Peyer's patch (tissue), 4 donors: ENCODE measurements around the gene EXOC3. TPM values are rescaled to one million over a fixed set of nuclear protein-coding genes. Genes with fewer than 3 reads are reported as not detected.

Source experiments
- DNase-seq, 3 donors: peaks; one replicate each; pipeline ENCODE4 v3.0.0-alpha.2; 2017 to 2019
- H3K27ac ChIP-seq, 4 donors: fragments of 200-600 bp; sonication (generic); one replicate each; pipeline ENCODE4 v1.5.1; 2016 to 2019
- H3K27me3 ChIP-seq, 2 donors: fragments of 200-600 bp; sonication (generic); one replicate each; pipeline ENCODE4 v1.5.1; 2019
- H3K36me3 ChIP-seq, 3 donors: fragments of 200-600 bp; sonication (generic); one replicate each; pipeline ENCODE4 v1.5.1; 2016 to 2019
- H3K4me1 ChIP-seq, 4 donors: fragments of 200-600 bp; sonication (generic); one replicate each; pipeline ENCODE4 v1.5.1; 2016 to 2019
- H3K4me3 ChIP-seq, 4 donors: fragments of 200-600 bp; sonication (generic); 1 replicate in 3 of 4; 2 replicates in 1 of 4; pipeline ENCODE4 v1.5.1; 2016 to 2019; ENCODE audit warnings: mild to moderate bottlenecking in 1 of 4
- H3K9me3 ChIP-seq, 4 donors: fragments of 200-600 bp; sonication (generic); one replicate each; pipeline ENCODE4 v1.5.1; 2016 to 2019; ENCODE audit warnings: mild to moderate bottlenecking in 1 of 4
- CTCF ChIP-seq, 6 experiments: fragments of 450-650 bp in 4 of 6; fragments of 200-600 bp in 2 of 6; sonication (generic) in 1 of 6; IDR thresholded peaks; one replicate each; pipeline ENCODE4 v1.5.1; 2017 to 2019; ENCODE audit warnings: antibody characterized with exemption in 6 of 6, mild to moderate bottlenecking in 3 of 6, moderate library complexity in 1 of 6
- POLR2A ChIP-seq, 2 donors: fragments of 450-650 bp; IDR thresholded peaks; one replicate each; pipeline ENCODE4 v1.5.1; 2017; ENCODE audit warnings: antibody characterized with exemption in 2 of 2, mild to moderate bottlenecking in 2 of 2, moderate library complexity in 2 of 2
- total RNA-seq, 4 donors: library from RNA; depleted of rRNA; stranded (reverse); fragments of >200 nt; gene quantifications; one replicate each; pipeline ENCODE4 v1.1.0, GENCODE V29; 2016

The EXOC3 gene
- total RNA-seq, 4 donors from 2014 or later: 74.3 to 201 (median 141) TPM

- Histone ChIP-seq H3K27ac (no peak overlapping the region), H3K27me3 (no peaks in the 10 kb centered on the region), H3K9me3 (no peaks in the 10 kb centered on the region), H3K4me1 (peaks cover 0 to 10% (median 0%) of the 10 kb centered on the region in 4 donors), H3K4me3 (no peak overlapping the region), H3K36me3 (no peaks in the 10 kb centered on the region)
- DNase-seq: peak in 2 of 3 donors; percentile 38 to 43
- no peak for TF ChIP-seq POLR2A (IDR thresholded peaks at IDR 0.05)
Measured at GRCh38 chr5:430214-430925, 12.6 kb upstream of the EXOC3 start.

- H3K4me3 ChIP-seq: no peak overlapping the region
- H3K27ac ChIP-seq: no peak overlapping the region
- TF ChIP-seq CTCF (IDR thresholded peaks at IDR 0.05): peak; percentile 55 to 71 (median 60)
- TF ChIP-seq POLR2A (IDR thresholded peaks at IDR 0.05): no peak
- DNase-seq: peak; percentile 48 to 77 (median 61)
- H3K9me3 ChIP-seq: no peaks in the 10 kb centered on the region
- H3K27me3 ChIP-seq: no peaks in the 10 kb centered on the region
- H3K36me3 ChIP-seq: no peaks in the 10 kb centered on the region
- peaks cover 0 to 10% (median 0%) of the 10 kb centered on the region in 4 donors for H3K4me1 ChIP-seq
Measured at GRCh38 chr5:431001-431710, 11.8 kb upstream of the EXOC3 start.

- DNase-seq: no peak
- Histone ChIP-seq H3K27ac (no peak overlapping the region), H3K4me1 (peaks cover 0 to 10% (median 0%) of the 10 kb centered on the region in 4 donors), H3K27me3 (no peaks in the 10 kb centered on the region), H3K9me3 (no peaks in the 10 kb centered on the region), H3K36me3 (no peaks in the 10 kb centered on the region), H3K4me3 (no peak overlapping the region)
- no peak for TF ChIP-seq POLR2A (IDR thresholded peaks at IDR 0.05)
- TF ChIP-seq CTCF (IDR thresholded peaks at IDR 0.05): no peak
Measured at GRCh38 chr5:431711-432050, 11.3 kb upstream of the EXOC3 start.

- Histone ChIP-seq H3K4me3 (no peak overlapping the region), H3K36me3 (no peaks in the 10 kb centered on the region), H3K27me3 (no peaks in the 10 kb centered on the region), H3K27ac (no peak overlapping the region), H3K4me1 (peaks cover 0 to 10% (median 0%) of the 10 kb centered on the region in 4 donors), H3K9me3 (no peaks in the 10 kb centered on the region)
- no peak for TF ChIP-seq POLR2A (IDR thresholded peaks at IDR 0.05)
- peak in 2 of 3 donors; percentile 40 for DNase-seq
Measured at GRCh38 chr5:432201-432927, 10.6 kb upstream of the EXOC3 start.

- TF ChIP-seq POLR2A (IDR thresholded peaks at IDR 0.05) (no peak), CTCF (IDR thresholded peaks at IDR 0.05) (no peak)
- DNase-seq: peak in 2 of 3 donors; percentile 33 to 43
Measured at GRCh38 chr5:432928-433791, 9.8 kb upstream of the EXOC3 start.

GRCh38 chr5:433836-434235, 9.1 kb upstream of the EXOC3 start:
- DNase-seq: peak in 2 of 3 donors; percentile 34 to 38
- no peaks in the 10 kb centered on the region for H3K36me3 ChIP-seq
- no peaks in the 10 kb centered on the region for H3K9me3 ChIP-seq
- TF ChIP-seq POLR2A (IDR thresholded peaks at IDR 0.05): no peak
- TF ChIP-seq CTCF (IDR thresholded peaks at IDR 0.05): no peak
- no peaks in the 10 kb centered on the region for H3K27me3 ChIP-seq
- no peak overlapping the region for H3K27ac ChIP-seq
- no peak overlapping the region for H3K4me3 ChIP-seq
- peaks cover 0 to 10% (median 0%) of the 10 kb centered on the region in 4 donors for H3K4me1 ChIP-seq

More at GRCh38 chr5:432928-433791, 9.8 kb upstream of the EXOC3 start:
- Histone ChIP-seq H3K4me3 (no peak overlapping the region), H3K9me3 (no peaks in the 10 kb centered on the region), H3K27ac (no peak overlapping the region), H3K27me3 (no peaks in the 10 kb centered on the region), H3K36me3 (no peaks in the 10 kb centered on the region), H3K4me1 (peaks cover 0 to 10% (median 0%) of the 10 kb centered on the region in 4 donors)
